CD4-positive, alpha-beta T cell treated with Interleukin-4 for 1 hour (primary cell): ENCODE measurements around the gene GABARAPL2.
"Not testable (repeated sequence)": the region's sequence is repeated elsewhere in the genome, so short reads cannot be mapped to it uniquely, and the experiment has no call there.

Experiments used
- DNase-seq, 2 donors: peaks; one replicate each; pipeline ENCODE4 v3.0.0-alpha.2; 2020 to 2022

GABARAPL2 gene

DNA sequence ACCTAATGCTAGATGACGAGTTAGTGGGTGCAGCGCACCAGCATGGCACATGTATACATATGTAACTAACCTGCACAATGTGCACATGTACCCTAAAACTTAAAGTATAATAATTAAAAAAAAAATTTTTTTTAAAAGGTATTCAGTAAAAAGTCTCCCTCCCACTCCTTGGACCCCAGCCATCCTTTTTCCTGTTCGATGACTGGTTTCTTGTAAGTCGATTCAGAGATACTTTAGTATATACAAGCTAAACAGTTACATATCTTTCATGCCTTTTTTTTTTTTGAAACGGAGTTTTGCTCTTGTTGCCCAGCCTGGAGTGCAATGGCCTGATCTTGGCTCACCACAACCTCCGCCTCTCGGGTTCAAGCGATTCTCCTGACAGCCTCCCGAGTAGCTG is 25.7 kb downstream of the GABARAPL2 start:
- not testable (repeated sequence) for DNase-seq

DNA sequence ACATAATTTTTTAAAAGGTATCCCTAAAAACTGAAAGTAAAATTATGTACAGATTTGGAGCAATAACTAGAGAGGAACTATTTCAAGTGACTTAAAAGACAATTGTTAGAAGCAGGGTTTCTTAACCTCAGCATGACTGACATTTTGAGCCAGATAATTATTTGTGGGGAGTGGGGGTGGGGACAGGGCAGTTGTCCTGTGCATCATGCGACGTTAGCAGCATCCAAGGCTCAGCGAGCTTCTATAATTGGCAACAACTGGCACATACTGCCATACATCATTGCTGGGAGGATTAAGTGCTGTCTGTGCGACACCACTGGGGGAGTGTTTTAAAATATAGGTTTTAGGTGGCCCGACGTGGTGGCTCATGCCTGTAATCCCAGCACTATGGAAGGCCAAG is 27.1 kb downstream of the GABARAPL2 start:
- DNase-seq = no peak

DNA sequence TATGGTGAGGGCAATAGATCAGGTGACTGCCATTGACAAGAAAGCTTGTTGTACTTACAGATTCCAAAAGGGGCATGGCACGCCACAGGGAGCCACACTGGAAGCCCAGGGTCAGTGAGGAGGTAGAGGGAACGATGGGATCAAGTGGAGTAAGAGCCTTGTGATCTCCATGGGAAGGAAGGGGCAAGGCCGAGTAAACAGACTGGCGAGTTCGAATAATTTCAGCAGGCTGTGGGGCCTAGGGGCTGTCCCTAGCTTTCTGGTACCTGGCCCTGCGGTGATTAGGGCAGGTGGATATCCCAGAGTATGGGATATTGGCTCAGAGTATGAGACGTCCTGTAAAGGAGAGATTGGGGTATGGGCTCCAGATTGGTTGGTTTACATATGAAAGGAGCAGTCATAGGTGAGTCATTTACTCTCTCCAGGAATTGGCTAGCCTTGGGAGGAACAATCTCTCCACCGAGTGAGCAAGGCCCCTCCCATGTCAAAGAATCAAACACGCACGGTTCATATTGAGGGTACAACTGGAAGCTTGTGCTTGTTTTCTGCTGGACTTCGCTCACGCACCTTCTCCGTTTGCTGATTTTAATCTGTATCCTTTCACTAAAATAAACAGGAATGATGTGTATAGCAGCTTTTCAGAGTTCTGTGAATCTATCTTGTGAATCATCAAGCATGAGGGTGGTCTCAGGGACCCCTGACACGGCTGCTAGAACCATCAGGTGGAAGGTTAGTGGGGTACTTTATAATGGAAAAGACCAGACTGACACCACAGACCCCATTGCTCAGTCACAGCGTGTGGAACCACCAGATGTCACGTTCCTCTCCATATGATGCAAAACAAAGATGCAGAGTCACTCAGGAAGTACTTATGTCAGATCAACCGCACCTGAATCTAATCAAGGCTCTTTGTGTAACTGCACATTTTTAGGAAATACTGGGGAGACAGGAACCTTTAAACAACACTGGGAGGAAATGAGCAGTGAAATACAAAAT is 27.9 kb downstream of the GABARAPL2 start:
- no peak for DNase-seq

DNA sequence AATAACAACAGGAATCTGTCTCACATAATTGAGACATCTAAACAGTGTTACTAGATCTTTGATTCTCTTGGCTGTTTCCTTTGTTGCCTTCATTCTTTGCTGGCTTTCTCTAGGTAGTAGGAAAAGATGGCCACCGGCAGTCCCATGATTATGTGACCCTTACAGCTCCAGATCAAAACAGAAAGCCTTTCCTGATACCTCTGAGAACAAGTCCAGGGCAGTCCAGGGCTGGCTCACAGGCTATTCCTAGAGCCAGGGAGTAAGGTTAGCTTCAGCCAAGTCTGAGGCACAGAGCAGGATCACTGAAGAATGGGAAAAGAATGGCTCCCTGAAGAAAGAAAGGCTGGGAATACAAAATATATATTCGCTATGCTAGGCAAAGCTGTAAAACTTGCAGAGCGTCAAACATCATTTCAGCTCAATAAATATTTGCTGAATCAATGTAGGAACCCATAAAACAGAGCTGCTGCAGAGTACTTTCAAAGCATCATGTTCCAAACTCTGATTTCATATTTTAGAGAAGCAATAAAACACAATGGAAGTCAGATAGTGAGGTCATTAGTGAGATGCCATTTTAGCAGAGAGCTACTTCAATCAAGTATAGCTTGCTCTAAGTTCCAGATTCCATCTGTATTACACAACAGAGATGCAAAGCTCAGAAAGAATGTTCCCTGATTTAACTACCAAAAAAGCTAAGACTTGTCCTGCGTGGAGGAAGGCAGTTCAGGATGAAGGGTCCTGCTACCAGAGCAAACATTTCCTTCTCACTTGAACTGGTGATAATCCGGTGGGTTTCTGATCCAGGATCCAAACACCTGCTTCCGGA is 33.5 kb downstream of the GABARAPL2 start:
- no peak for DNase-seq

DNA sequence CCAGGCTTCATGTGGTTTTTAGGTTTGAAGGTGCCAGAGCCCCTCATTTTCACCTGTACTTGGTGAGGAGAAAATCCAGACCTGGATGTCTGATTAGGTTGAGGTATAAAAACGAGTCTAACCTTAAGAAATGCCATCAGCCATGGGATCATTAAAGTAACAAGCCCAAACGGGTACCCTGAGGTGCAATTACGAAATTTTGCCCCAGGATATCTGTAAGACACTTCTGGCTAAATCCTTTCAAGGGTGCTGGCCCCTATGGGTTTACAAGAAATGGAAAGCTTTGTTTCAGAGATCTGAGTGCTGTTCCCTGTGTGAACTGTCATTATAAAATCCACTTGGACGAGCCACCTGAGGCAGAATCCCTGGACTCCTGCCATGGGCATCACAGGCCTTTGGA is 37.1 kb downstream of the GABARAPL2 start:
- no peak for DNase-seq

DNA sequence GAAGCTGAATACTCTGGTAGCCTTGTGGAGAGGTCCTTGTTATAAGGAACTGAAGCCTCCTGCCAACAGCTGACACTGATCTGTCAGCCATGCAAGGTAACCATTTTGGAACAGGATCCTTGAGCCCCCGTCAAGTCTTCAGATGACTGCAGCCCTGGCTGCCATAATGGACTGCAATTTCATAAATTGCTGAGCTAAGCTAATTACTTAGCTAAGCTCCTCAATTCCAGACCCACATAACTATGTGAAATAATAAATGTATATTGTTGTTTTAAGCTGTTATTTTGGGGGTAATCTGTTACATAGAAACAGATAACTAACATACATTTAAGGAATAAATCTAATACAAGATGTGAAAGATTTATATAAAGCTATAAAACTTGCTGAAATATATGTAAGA is 40.3 kb downstream of the GABARAPL2 start:
- no peak for DNase-seq

DNA sequence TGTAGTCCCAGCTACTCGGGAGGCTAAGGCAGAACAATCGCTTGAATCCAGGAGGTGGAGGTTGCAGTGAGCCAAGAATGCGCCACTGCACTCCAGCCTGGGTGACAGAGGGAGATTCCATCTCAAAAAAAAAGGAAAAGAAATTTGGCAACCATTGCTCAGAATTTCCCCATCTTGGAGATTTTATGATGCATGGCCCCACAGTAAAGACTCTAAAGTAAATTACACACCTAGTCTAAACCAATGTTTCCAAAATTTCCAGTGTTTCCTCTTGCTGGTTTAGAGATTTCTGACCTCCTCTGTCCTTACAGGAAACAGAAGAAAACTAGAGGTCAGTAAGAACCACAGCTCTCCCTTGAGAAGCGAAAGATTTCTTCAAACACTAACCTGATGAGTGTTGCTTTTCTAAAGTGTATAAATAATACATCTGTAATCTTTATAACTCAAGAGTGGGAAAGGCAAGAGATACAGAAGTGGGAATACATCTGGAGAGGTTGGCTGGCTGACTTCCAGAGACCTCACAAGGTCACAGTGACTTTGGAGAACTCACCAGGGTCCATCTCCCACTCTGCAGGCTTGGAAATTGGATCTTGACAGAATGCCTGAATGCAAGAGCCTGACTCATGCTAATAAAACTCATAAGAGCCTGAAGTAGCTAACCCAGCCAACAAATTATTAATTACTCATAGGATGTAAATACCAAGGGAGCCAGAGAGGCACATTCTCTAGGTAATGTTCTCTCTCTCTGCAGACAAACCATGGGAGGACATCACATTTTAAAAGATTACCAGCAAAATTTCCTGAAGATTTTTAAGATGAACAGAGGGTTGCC is 48.1 kb downstream of the GABARAPL2 start:
- no peak for DNase-seq

DNA sequence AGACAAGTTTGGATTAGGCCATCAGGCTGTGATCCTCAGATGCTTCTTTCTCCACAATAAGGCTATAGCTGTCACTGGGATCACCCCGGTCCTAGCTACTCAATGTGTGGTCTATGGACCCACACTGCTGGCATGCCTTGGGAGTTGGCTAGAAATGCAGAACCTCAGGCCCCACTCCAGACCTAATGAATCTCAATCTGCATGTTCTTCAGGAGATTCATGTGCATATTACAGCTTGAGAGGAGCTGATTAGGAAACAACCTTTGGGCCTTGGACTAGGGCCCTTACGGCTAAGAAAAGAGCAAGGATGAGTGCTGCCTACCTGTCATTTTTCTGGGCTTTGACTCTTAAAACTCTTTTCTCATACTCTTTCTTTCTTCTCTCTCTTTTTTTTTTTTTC is 49.4 kb downstream of the GABARAPL2 start:
- DNase-seq = no peak

DNA sequence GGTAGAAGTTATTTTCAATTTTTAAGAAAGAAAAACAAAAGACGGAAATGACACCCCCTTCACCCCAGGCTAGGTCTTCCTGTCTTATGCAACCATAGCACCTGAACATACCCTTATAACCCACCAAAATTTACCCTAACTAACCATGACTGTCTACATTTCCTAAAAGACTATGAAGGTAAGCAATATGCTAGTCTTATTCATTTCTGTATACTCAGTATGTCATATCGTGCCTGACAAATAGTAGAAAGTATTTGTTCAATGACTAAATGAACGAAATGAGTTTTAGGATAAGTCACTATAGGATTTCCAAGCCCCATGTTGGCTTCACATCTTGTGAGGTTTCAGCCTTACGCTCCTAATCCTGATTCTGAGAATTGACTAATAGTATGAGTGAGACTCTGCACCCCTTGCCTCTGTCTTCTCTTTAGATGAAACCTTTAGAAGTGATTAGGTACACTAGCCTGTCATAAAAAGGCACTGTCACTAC is 50.4 kb downstream of the GABARAPL2 start:
- DNase-seq = peak in 1 of 2 donors; percentile 64

DNA sequence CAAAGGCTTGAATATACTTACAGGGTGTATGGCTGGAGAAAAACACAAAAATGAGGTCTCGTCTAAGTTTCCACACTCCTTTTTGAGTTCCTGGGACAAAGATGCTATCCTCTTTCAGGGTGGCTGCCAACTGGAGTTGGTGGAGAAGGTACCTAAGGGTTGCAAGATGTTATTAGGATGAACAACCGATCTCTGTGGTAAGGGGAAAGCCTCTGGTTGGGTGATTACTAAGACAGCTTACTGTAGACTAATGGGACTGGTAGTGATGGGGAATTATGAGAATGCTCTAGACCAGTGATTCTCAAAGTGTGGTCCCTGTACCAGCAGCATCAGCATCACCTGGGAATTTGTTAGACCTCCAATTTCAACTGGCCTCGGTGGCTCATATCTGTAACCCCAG is 50.9 kb downstream of the GABARAPL2 start:
- no peak for DNase-seq

DNA sequence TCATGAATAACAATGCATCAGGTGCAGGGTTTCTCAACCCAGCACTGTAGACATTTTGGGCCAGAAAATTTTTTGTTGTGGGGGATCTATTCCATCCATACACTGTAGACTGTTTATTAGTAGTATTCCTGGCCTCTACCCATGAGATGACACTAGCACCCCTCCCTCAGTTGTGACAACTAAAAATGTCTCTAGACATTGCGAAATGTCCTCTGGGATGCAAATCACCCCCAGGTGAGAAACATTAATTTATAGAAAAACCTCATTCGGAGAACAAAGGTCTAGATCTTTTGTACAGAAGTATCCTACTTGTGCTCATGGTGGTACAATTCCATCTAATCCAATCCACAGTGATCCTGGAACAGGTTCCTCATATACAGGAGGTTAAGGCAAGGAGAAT is 52.6 kb downstream of the GABARAPL2 start:
- DNase-seq = no peak

DNA sequence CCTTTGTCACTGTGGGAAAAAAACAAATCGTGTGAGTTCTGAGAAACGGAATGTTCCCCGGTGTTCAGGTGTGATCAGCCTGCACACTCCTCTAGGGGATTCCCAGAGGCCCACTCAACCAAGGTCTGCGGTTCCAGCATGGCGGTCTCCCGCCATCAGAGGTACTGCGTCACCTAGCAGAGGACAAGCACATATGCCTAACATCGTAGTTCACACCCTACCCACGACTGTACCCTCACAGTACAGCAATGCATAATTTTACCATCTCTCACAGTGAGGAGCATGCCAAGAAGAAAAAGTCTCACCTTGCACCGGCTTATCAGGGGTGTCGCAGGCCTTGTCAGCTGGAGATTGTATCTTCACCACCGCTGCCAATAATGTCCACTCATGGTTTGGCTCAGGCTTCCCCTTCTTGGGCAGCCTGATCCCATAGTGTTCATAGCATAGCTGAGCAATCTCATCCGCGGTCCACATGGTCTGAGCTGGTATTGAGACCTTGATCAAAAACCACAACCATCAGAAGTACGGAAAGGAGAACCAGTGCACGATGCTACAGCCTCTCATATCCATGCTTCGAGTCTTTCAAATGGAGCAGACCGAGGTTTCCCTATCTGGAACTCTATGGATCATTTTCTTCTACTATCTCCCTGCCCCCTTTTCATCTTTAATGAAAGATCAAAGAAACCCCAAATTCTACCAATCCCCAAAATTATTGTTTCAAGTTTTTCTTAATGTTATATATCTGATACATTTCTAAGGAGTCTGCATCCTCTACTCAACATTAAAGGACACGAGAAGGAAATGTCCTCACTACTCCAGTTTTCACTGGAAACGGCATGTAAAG is 54.4 kb downstream of the GABARAPL2 start:
- DNase-seq = peak; percentile 78 to 84

DNA sequence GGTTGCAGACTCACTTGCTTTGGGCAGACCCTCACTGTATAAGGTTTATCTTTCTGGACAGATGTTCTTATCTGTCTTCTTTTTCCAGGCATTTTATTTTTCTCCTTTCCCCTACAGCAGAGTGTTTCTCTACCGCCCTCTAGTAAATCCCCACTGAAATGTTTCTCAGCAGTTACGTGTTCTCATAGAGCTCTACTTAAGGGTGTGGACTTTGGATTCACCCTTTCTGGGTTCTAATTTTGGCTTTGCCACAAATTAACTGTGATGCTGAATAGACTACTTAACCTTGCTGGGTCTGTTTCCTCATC is 54.9 kb downstream of the GABARAPL2 start:
- peak in 1 of 2 donors; percentile 61 for DNase-seq

DNA sequence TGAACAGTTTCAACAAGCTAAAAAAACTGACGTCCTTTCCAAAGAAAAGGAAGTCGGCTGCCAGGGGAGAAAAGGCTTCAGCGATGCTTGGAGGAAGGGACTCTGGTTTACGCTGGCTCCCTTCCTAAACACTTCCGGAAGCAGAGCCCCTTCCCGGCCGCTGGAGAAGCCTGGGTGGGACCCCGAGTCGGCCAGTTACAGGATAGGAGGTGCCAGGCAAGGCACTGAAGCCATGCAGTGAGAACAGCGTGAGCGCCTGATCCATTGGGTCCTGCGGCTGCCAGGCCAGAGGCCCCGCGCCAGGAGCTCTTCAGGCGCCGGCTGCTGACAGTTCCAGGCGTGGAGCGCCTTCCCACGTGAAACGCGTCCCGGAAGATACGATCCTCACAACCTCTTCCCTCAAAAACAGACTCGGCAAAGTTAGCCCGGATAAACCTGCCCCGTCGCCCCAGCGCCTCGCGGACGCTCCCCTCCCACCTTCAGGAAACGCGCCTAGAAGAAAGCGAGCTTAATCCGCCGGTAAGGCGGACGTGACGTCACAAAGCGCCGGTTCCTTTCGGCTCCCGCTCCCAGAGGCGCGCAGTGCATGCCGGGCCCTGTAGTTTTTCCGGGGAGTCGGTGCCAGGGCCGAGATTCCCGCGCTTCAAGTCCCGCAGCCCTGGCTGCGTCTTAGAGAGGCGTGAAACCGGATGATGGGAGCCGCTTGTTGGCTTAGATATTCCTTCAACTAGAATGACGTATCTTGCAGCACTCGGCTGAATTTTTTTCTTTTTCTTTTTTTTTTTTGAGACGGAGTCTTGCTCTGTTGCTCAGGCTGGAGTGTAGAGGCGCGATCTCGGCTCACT is 56.8 kb downstream of the GABARAPL2 start, which contains the start of gene ADAT1:
TSS of gene ADAT1 (minus strand) at position 521 of the 845 bp plus-strand sequence. CDS start 2,482 bp downstream, outside the sequence.
- DNase-seq = peak; percentile 98

DNA sequence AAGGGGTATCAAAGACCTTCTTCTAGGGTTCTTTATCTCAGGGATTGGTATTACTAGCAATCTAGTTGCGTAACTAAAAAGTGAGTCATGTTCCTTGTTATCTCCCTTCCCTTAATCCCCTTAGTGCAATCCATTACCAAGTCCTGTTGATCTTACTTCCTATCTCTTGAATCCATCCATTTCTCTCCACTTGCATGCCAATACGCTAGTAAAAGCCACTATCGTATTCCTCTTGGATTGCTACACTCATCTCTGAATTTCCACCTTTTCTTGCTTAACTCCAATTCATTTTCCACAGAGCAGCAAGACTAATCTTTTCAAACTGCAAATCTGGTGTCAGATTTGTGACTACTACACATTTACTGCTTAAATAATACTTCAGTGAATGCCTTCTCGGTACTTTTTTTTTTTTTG is 58.7 kb downstream of the GABARAPL2 start:
- no peak for DNase-seq

DNA sequence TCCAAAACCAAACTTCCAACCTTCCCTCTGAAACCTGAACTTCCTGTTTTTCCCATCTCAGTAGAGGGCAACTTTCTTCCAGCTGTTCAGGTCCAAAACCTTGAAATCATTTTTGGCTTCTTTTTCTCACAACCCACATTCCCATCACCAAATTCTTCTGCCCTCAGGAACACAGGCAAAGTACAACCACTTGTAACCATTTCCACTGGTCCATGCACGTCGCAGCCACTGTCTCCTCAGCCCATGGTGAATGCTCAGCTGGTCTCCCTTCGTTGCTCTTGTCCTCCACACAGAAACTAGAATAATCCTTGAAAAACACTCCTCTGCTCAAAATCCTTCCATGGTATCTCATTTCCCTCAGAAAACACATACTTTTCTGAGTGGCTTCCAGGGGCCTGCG is 60.6 kb downstream of the GABARAPL2 start:
- no peak for DNase-seq
